IMR-90 (cell line): ENCODE measurements around the gene MAP7. TPM values are rescaled to one million over a fixed set of nuclear protein-coding genes. Genes with fewer than 3 reads are reported as not detected.
"Not testable (repeated sequence)": the region's sequence is repeated elsewhere in the genome, so short reads cannot be mapped to it uniquely, and the experiment has no call there.

Experiments
- ATAC-seq: fragments of 200-7000 bp; cut with Tn5 transposase; 2 replicates; pipeline ENCODE4 v1.9.1; 2020; ENCODE audit warnings: low read depth, mild to moderate bottlenecking, moderate library complexity
- BruUV-seq: library from RNA; stranded (reverse); fragments of 400-500 nt; replicated peaks from 2 replicates; lab custom pipeline; 2021; lab: Mats Ljungman, UMichigan
- CTCF ChIA-PET: fragments of 300-600 bp; formaldehyde crosslinking; extraction: SDS; loops from one replicate; lab custom pipeline; 2021; ENCODE audit warnings: antibody characterized with exemption; lab: Yijun Ruan, JAX
- POLR2A ChIA-PET: fragments of 300-600 bp; sonication (Branson Sonifier 250); formaldehyde crosslinking; loops from one replicate; lab custom pipeline; 2022; ENCODE audit warnings: antibody characterized with exemption; ENCODE audit not compliant: unreplicated experiment; lab: Charles Lee
- DNase-seq: peaks from one replicate; pipeline ENCODE4 v3.0.0; 2013
- H2AFZ ChIP-seq: replicated peaks from 2 replicates; pipeline ENCODE3; 2013; ENCODE audit warnings: low read length, mild to moderate bottlenecking; ENCODE audit not compliant: poor library complexity
- H2AK5ac ChIP-seq: 2 replicates; pipeline ENCODE4 v1.6.1; 2013; ENCODE audit warnings: low read depth, low read length, inconsistent platforms
- H2AK9ac ChIP-seq: replicated peaks from 2 replicates; pipeline ENCODE3; 2013; ENCODE audit warnings: mild to moderate bottlenecking, low read depth, low read length, moderate library complexity; ENCODE audit not compliant: poor library complexity
- H2BK120ac ChIP-seq: 2 replicates; pipeline ENCODE4 v1.6.1; 2013; ENCODE audit warnings: low read depth, low read length, inconsistent platforms
- H2BK15ac ChIP-seq: 3 replicates; pipeline ENCODE4 v1.6.1; 2013; ENCODE audit warnings: low read depth, low read length, inconsistent platforms
- H2BK20ac ChIP-seq: 2 replicates; pipeline ENCODE4 v1.6.1; 2013; ENCODE audit warnings: low read depth, mild to moderate bottlenecking, inconsistent platforms, low read length, moderate library complexity
- H2BK5ac ChIP-seq: 2 replicates; pipeline ENCODE4 v1.6.1; 2013; ENCODE audit warnings: mild to moderate bottlenecking, low read depth, low read length, inconsistent platforms; ENCODE audit not compliant: poor library complexity, severe bottlenecking
- H3K14ac ChIP-seq: replicated peaks from 2 replicates; pipeline ENCODE4 v1.6.1; 2013; ENCODE audit warnings: low read depth, low read length, inconsistent platforms
- H3K18ac ChIP-seq: 2 replicates; pipeline ENCODE4 v1.6.1; 2013; ENCODE audit warnings: low read depth, low read length, control low read depth
- H3K23ac ChIP-seq: 2 replicates; pipeline ENCODE4 v1.6.1; 2013; ENCODE audit warnings: low read depth, low read length, inconsistent platforms
- H3K27ac ChIP-seq: 2 replicates; pipeline ENCODE4 v1.5.1; 2013; ENCODE audit warnings: mild to moderate bottlenecking, control low read depth, low read length; ENCODE audit not compliant: insufficient read depth
- H3K27me3 ChIP-seq: 2 replicates; pipeline ENCODE4 v1.6.1; 2013; ENCODE audit warnings: low read length; ENCODE audit not compliant: control insufficient read depth, insufficient read depth
- H3K36me3 ChIP-seq: 2 replicates; pipeline ENCODE4 v1.6.1; 2013; ENCODE audit warnings: low read length, mixed read lengths; ENCODE audit not compliant: control insufficient read depth, insufficient read depth
- H3K4ac ChIP-seq: 2 replicates; pipeline ENCODE4 v1.6.1; 2013; ENCODE audit warnings: low read depth, low read length, inconsistent platforms
- H3K4me1 ChIP-seq: 2 replicates; pipeline ENCODE4 v1.6.1; 2013; ENCODE audit warnings: low read length, mixed read lengths; ENCODE audit not compliant: control insufficient read depth, insufficient read depth
- H3K4me2 ChIP-seq: 2 replicates; pipeline ENCODE4 v1.6.1; 2013; ENCODE audit warnings: low read depth, mild to moderate bottlenecking, control low read depth, low read length, moderate library complexity
- H3K4me3 ChIP-seq: 2 replicates; pipeline ENCODE4 v1.5.1; 2013; ENCODE audit warnings: low read depth, mild to moderate bottlenecking, control low read depth, low read length, moderate library complexity; ENCODE audit not compliant: insufficient read depth
- H3K56ac ChIP-seq: 2 replicates; pipeline ENCODE4 v1.6.1; 2013; ENCODE audit warnings: low read length, inconsistent platforms; ENCODE audit not compliant: insufficient read depth; ENCODE audit errors: extremely low read depth
- H3K79me1 ChIP-seq, 2 experiments: 2 replicates each; pipeline ENCODE4 v1.6.1; 2013; ENCODE audit warnings: low read length in 2 of 2, inconsistent platforms in 1 of 2, low read depth in 1 of 2
- H3K9ac ChIP-seq: 2 replicates; pipeline ENCODE4 v1.6.1; 2013; ENCODE audit warnings: low read depth, low read length, control low read depth
- H3K9me1 ChIP-seq: 2 replicates; pipeline ENCODE4 v1.6.1; 2013; ENCODE audit warnings: low read length, inconsistent platforms; ENCODE audit not compliant: insufficient read depth
- H3K9me3 ChIP-seq: 2 replicates; pipeline ENCODE4 v1.6.1; 2013; ENCODE audit warnings: low read length; ENCODE audit not compliant: control insufficient read depth, insufficient read depth
- H4K20me1 ChIP-seq: 2 replicates; pipeline ENCODE4 v1.6.1; 2013; ENCODE audit warnings: low read length, inconsistent platforms; ENCODE audit not compliant: insufficient read depth
- H4K5ac ChIP-seq: 2 replicates; pipeline ENCODE4 v1.6.1; 2013; ENCODE audit warnings: mild to moderate bottlenecking, low read depth, low read length, control low read depth
- H4K8ac ChIP-seq, 2 experiments: 2 replicates each; pipeline ENCODE4 v1.6.1; 2013; ENCODE audit warnings: low read depth in 2 of 2, low read length in 2 of 2, control low read depth in 1 of 2, inconsistent platforms in 1 of 2
- H4K91ac ChIP-seq: 2 replicates; pipeline ENCODE4 v1.6.1; 2013; ENCODE audit warnings: low read depth, low read length, inconsistent platforms; ENCODE audit not compliant: insufficient read depth
- FOS ChIP-seq: fragments of 150-350 bp; IDR thresholded peaks from 2 replicates; pipeline ENCODE4 v1.6.1; 2016; ENCODE audit warnings: low read depth, low read length
- MXI1 ChIP-seq: IDR thresholded peaks from 2 replicates; pipeline ENCODE4 v1.6.1; 2012; ENCODE audit warnings: low read depth, mild to moderate bottlenecking, low read length, moderate library complexity, borderline replicate concordance
- POLR2A ChIP-seq: IDR thresholded peaks from 2 replicates; pipeline ENCODE4 v1.6.1; 2012; ENCODE audit warnings: mild to moderate bottlenecking, low read depth, low read length
- RAD21 ChIP-seq: IDR thresholded peaks from 2 replicates; pipeline ENCODE4 v1.6.1; 2012; ENCODE audit warnings: low read length, improper control_type of control experiment
- SMC3 ChIP-seq: fragments of 150-350 bp; IDR thresholded peaks from 2 replicates; pipeline ENCODE4 v1.6.1; 2016; ENCODE audit warnings: low read depth, mild to moderate bottlenecking, antibody characterized with exemption, low read length, moderate library complexity
- WGBS, 2 experiments: methylation state at CpG; one replicate each; pipeline versions ENCODE4 v1.1.5 to v1.1.7; 2013; ENCODE audit warnings: missing lambda C conversion rate in 2 of 2; ENCODE audit not compliant: insufficient read length in 1 of 2; ENCODE audit errors: extremely low coverage in 2 of 2; 5-methylcytosine and 5-hydroxymethylcytosine counted together
- dilution Hi-C: fragments of 300-500 bp; cut with HindIII; formaldehyde crosslinking; loops from one replicate; pipeline ENCODE4 v1.14.3; 2018; ENCODE audit warnings: low sequenced_read_pairs; ENCODE audit not compliant: unreplicated experiment
- in situ Hi-C: fragments of 300-500 bp; cut with MboI; formaldehyde crosslinking; loops from 3 replicates; pipeline ENCODE4 v1.14.3; 2019; ENCODE audit warnings: low sequenced_read_pairs, inconsistent platforms, mixed read lengths
- intact Hi-C: fragments of 100-400 bp; cut with micrococcal nuclease; formaldehyde crosslinking; loops from 2 replicates; pipeline ENCODE4 v1.10.0; 2022
- polyA plus RNA-seq, 3 experiments: library from polyadenylated mRNA; depleted of rRNA; stranded (reverse); fragments of >200 nt; gene quantifications; 2 replicates each; pipeline ENCODE4 v1.2.3, GENCODE V29; 2012; ENCODE audit warnings: low replicate concordance in 1 of 3
- total RNA-seq: library from RNA; depleted of rRNA; stranded (reverse); fragments of >200 nt; gene quantifications from 2 replicates; pipeline ENCODE4 v1.2.3, GENCODE V29; 2012
- TF ChIP-seq, protein P1 (sequence below): conservative IDR thresholded peaks from 2 replicates; pipeline ENCODE4 v1.5.1; 2012; ENCODE audit warnings: mild to moderate bottlenecking, low read depth, low read length, improper control_type of control experiment

The MAP7 gene
- total and polyA plus RNA-seq, 2 of the 4 experiments (the other 2 are of a cell fraction), result 0.19 to 0.36 TPM

DNA sequence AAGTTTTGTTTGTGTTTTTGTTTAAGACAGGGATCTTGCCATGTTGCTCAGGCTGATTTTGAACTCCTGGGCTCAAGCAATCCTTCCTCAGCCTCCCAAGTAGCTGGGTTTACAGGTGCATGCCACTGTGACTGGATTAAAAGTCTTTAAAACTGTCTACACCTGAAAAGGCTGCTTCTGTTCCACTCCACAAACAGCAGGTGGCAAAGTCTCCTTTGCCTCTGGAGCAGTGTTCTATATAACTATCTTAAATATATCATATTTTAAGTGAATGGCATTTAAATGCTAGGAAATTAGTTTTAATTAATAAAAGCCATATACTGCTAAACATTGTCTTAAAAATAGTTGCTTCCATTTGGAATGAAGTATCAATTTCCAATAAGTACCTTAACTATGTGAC lies 171.3 kb downstream of the MAP7 start:
- dilution Hi-C loops, result no loop called here
- in situ Hi-C loops, result no loop called here
- no peaks in the 10 kb centered on the region for H3K9me1 ChIP-seq

DNA sequence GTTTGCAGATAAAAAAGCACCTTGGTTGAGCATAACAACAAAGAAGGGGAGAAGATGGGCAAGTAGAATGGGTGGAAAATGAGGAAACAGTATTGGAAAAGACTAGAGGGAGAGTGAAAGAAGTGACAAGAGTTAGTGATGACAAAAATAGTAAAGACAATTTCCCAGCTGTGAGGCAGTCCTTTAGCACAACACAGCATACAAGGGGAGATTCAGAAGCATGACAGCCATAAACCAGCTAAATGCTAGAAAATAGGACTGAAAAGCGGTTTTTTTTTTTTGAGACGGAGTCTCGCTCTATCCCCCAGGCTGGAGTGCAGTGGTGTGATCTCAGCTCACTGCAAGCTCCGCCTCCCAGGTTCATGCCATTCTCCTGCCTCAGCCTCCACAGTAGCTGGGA lies 174.4 kb downstream of the MAP7 start:
- H2AK9ac ChIP-seq, H3K4me3 ChIP-seq, intact Hi-C loops, H3K79me1 ChIP-seq, H4K20me1 ChIP-seq, H2BK5ac ChIP-seq, H4K5ac ChIP-seq, H4K8ac ChIP-seq, H2BK20ac ChIP-seq, H3K27me3 ChIP-seq, H3K4me1 ChIP-seq, H3K27ac ChIP-seq, H3K56ac ChIP-seq, H2AK5ac ChIP-seq, CTCF ChIA-PET, H3K14ac ChIP-seq, POLR2A ChIA-PET, H3K23ac ChIP-seq, in situ Hi-C loops, ATAC-seq, H2AFZ ChIP-seq, H3K4ac ChIP-seq, dilution Hi-C loops, DNase-seq, H3K9ac ChIP-seq, H3K18ac ChIP-seq, H3K9me1 ChIP-seq, H2BK120ac ChIP-seq, H4K91ac ChIP-seq, BruUV-seq, H3K4me2 ChIP-seq, H3K9me3 ChIP-seq, H3K36me3 ChIP-seq, H2BK15ac ChIP-seq: not testable (repeated sequence)
- 67% methylated on average over 1 of the region's 4 CpGs; no CpG with 5 or more reads in 1 of the 2 experiments for WGBS, 2 experiments

More for the DNA sequence above, 171.3 kb downstream of the MAP7 start:
- Histone ChIP-seq H3K27me3 (peaks cover 7% of the 10 kb centered on the region; the same call in 1 of the 2 replicates), H3K4ac (no peak overlapping the region), H3K36me3 (no peaks in the 10 kb centered on the region), H3K23ac (no peak overlapping the region), H2BK120ac (no peak overlapping the region), H2AK9ac (no peak overlapping the region), H3K9ac (no peak overlapping the region), H4K20me1 (no peaks in the 10 kb centered on the region), H3K14ac (no peak overlapping the region), H4K91ac (no peak overlapping the region), H3K18ac (no peak overlapping the region), H3K4me2 (no peak overlapping the region), H3K4me1 (no peaks in the 10 kb centered on the region), H3K9me3 (no peaks in the 10 kb centered on the region), H2BK5ac (no peak overlapping the region), H3K56ac (no peak overlapping the region), H2AFZ (no peak overlapping the region), H4K8ac (no peak overlapping the region), H2BK20ac (no peak overlapping the region), H3K27ac (no peak overlapping the region), H4K5ac (no peak overlapping the region), H3K4me3 (no peak overlapping the region), H3K79me1 (no peaks in the 10 kb centered on the region), H2AK5ac (no peak overlapping the region), H2BK15ac (no peak overlapping the region)
- DNase-seq (peak; percentile 5), ATAC-seq (no peak)
- CTCF ChIA-PET, result interaction anchor here (1.6 kb wide), 1 partner anchor 35 kb away, joined by 4 read pairs; no protein-coding TSS in a partner anchor
- no peak for TF ChIP-seq POLR2A
- no peak for TF ChIP-seq RAD21
- TF ChIP-seq MXI1, result no peak
- TF ChIP-seq FOS, result no peak
- TF ChIP-seq, protein P1, sequence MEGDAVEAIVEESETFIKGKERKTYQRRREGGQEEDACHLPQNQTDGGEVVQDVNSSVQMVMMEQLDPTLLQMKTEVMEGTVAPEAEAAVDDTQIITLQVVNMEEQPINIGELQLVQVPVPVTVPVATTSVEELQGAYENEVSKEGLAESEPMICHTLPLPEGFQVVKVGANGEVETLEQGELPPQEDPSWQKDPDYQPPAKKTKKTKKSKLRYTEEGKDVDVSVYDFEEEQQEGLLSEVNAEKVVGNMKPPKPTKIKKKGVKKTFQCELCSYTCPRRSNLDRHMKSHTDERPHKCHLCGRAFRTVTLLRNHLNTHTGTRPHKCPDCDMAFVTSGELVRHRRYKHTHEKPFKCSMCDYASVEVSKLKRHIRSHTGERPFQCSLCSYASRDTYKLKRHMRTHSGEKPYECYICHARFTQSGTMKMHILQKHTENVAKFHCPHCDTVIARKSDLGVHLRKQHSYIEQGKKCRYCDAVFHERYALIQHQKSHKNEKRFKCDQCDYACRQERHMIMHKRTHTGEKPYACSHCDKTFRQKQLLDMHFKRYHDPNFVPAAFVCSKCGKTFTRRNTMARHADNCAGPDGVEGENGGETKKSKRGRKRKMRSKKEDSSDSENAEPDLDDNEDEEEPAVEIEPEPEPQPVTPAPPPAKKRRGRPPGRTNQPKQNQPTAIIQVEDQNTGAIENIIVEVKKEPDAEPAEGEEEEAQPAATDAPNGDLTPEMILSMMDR, result peak; percentile 21; the same call in 1 of the 2 replicates
- no peak for TF ChIP-seq SMC3
- intact Hi-C loops, result no loop called here
- BruUV-seq, result no TSS peak
- POLR2A ChIA-PET, result no interaction called here
